MCF 10A (cell line): ENCODE results near the gene ZBTB7B. TPM values are rescaled to one million over a fixed set of nuclear protein-coding genes. Genes with fewer than 3 reads are reported as not detected.

Experiments
- BruUV-seq: library from RNA; stranded (reverse); fragments of 400-500 nt; replicated peaks from 2 replicates; lab custom pipeline; 2021; lab: Mats Ljungman, UMichigan
- CTCF ChIA-PET: fragments of 300-600 bp; sonication (Branson Sonifier 250); formaldehyde crosslinking; extraction: SDS; loops from one replicate; lab custom pipeline; 2021; ENCODE audit warnings: antibody characterized with exemption, inconsistent platforms; lab: Yijun Ruan, JAX
- POLR2A ChIA-PET: fragments of 300-600, 350-650 bp; sonication (Branson Sonifier 250); formaldehyde crosslinking; extraction: SDS; loops from one replicate; lab custom pipeline; 2020; ENCODE audit warnings: antibody characterized with exemption, inconsistent platforms; lab: Yijun Ruan, JAX
- DNase-seq: peaks from one replicate; pipeline ENCODE4 v3.0.0-alpha.2; 2018; ENCODE audit not compliant: unreplicated experiment
- H3K27ac Mint-ChIP-seq: one replicate; pipeline ENCODE4 v1.8.0; 2022; ENCODE audit warnings: mild to moderate bottlenecking, low read depth, mixed read lengths; ENCODE audit not compliant: unreplicated experiment
- H3K27me3 Mint-ChIP-seq: one replicate; pipeline ENCODE4 v1.8.0; 2022; ENCODE audit warnings: mixed read lengths; ENCODE audit not compliant: insufficient read depth, unreplicated experiment
- H3K36me3 Mint-ChIP-seq: one replicate; pipeline ENCODE4 v1.8.0; 2022; ENCODE audit warnings: mild to moderate bottlenecking, moderate library complexity, mixed read lengths; ENCODE audit not compliant: insufficient read depth, unreplicated experiment
- H3K4me1 Mint-ChIP-seq: one replicate; pipeline ENCODE4 v1.8.0; 2022; ENCODE audit warnings: mixed read lengths; ENCODE audit not compliant: insufficient read depth, unreplicated experiment
- H3K4me3 Mint-ChIP-seq: one replicate; pipeline ENCODE4 v1.8.0; 2022; ENCODE audit warnings: mild to moderate bottlenecking, moderate library complexity, mixed read lengths; ENCODE audit not compliant: unreplicated experiment
- H3K9me3 Mint-ChIP-seq: one replicate; pipeline ENCODE4 v1.8.0; 2022; ENCODE audit warnings: mixed read lengths; ENCODE audit not compliant: unreplicated experiment
- CTCF ChIP-seq: fragments of 200-600 bp; IDR thresholded peaks from one replicate; pipeline ENCODE4 v1.8.0; 2022; ENCODE audit warnings: antibody characterized with exemption, mild to moderate bottlenecking; ENCODE audit not compliant: unreplicated experiment
- intact Hi-C: fragments of 100-400 bp; cut with micrococcal nuclease; formaldehyde crosslinking; loops from 2 replicates; pipeline ENCODE4 v1.14.1; 2022
- total RNA-seq: library from RNA; stranded (reverse); gene quantifications from 2 replicates; pipeline ENCODE4 v1.2.3, GENCODE V29; 2022

The ZBTB7B gene
- total RNA-seq, 1 experiment from 2014 or later: 175 TPM

GRCh38 chr1:154966111-154966510 is 36.5 kb upstream of the ZBTB7B start:
- no peaks in the 10 kb centered on the region for H3K27me3 Mint-ChIP-seq
- intact Hi-C loops: no loop called here
- no peak overlapping the region for H3K27ac Mint-ChIP-seq
- ChIA-PET CTCF (interaction anchor here (0.6 to 4.7 kb wide), 20 partner anchors 8 to 406 kb away, joined by 3 to 33 read pairs (median 4); partner anchors contain the start of genes CKS1B, PBXIP1 and PMVK), POLR2A (interaction anchor here (2.6 to 39.6 kb wide), 3 partner anchors 10 to 51 kb away, joined by 11 to 1917 read pairs (median 19); partner anchors contain the start of genes CKS1B, FLAD1, LENEP and PBXIP1)
- BruUV-seq: no TSS peak
- peaks cover 93% of the 10 kb centered on the region for H3K36me3 Mint-ChIP-seq
- peaks cover 52% of the 10 kb centered on the region for H3K4me1 Mint-ChIP-seq
- DNase-seq: no peak
- no peaks in the 10 kb centered on the region for H3K9me3 Mint-ChIP-seq
- no peak overlapping the region for H3K4me3 Mint-ChIP-seq
- TF ChIP-seq CTCF: no peak

GRCh38 chr1:154967331-154967950 is 35.2 kb upstream of the ZBTB7B start:
- no peaks in the 10 kb centered on the region for H3K9me3 Mint-ChIP-seq
- no peak for DNase-seq
- CTCF ChIA-PET: interaction anchor here (0.6 to 4.7 kb wide), 11 partner anchors 11 to 268 kb away, joined by 3 to 33 read pairs (median 3); partner anchors contain the start of gene PMVK
- no TSS peak for BruUV-seq
- POLR2A ChIA-PET: interaction anchor here (0.7 to 39.6 kb wide), 4 partner anchors 9 to 45 kb away, joined by 3 to 1917 read pairs (median 74); partner anchors contain the start of genes CKS1B, FLAD1, LENEP and PMVK
- peaks cover 86% of the 10 kb centered on the region for H3K36me3 Mint-ChIP-seq
- intact Hi-C loops: no loop called here
- TF ChIP-seq CTCF: no peak
- peaks cover 60% of the 10 kb centered on the region for H3K4me1 Mint-ChIP-seq
- no peak overlapping the region for H3K4me3 Mint-ChIP-seq
- no peaks in the 10 kb centered on the region for H3K27me3 Mint-ChIP-seq
- no peak overlapping the region for H3K27ac Mint-ChIP-seq

DNA sequence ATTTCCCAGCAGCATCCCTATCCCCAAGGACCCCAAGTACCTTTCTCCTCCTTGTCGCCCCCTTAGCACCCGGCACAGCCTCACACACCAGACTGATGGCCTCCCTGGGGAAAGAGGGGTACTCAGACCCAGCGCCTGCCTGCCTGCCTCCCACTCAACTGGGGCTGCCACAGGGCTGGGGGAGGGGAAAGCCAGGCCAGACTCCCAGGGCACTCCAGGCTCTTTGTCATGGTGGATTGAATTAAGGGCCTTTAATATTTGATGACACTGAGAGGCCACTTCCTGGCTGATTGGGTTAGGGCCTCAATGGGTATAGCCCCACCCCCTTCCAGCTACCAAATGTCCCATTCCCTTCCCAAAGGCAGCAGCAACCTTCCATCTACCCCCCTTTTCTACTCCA is 33.9 kb upstream of the ZBTB7B start:
- no TSS peak for BruUV-seq
- Mint-ChIP-seq H3K27ac (no peak overlapping the region), H3K4me1 (peaks cover 54% of the 10 kb centered on the region), H3K36me3 (peaks cover 73% of the 10 kb centered on the region), H3K9me3 (no peaks in the 10 kb centered on the region), H3K27me3 (no peaks in the 10 kb centered on the region), H3K4me3 (no peak overlapping the region)
- DNase-seq: no peak
- intact Hi-C loops: no loop called here
- ChIA-PET POLR2A (interaction anchor here (0.6 to 41.1 kb wide), 8 partner anchors 2 to 110 kb away, joined by 3 to 1917 read pairs (median 151); partner anchors contain the start of genes ADAM15, CKS1B, EFNA3 and FLAD1), CTCF (interaction anchor here (0.8 to 6.7 kb wide), 5 partner anchors 16 to 117 kb away, joined by 3 to 64 read pairs (median 18); partner anchors contain the start of genes LENEP and ZBTB7B)
- TF ChIP-seq CTCF: no peak

DNA sequence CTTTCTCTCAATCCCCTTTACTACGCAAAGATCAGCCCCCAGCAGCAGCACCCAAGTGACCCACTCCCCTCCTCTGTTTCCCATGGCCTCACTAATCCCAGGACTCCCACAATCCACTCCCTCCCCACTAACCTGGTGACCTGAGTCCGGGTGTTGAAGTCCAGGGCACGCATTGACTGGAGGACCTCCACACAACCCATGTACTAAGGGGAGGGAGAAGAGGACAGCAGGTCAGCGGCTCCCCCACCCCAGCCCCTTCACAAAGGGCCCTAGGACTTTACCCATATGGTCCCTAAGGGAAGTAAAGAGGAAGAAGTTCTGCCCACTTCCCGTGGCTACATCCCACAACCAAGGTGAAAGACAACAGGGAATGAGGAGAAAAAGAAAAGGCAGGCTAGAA is 33.4 kb upstream of the ZBTB7B start:
- H3K4me1 Mint-ChIP-seq: peaks cover 49% of the 10 kb centered on the region
- no peak overlapping the region for H3K4me3 Mint-ChIP-seq
- no peak for TF ChIP-seq CTCF
- CTCF ChIA-PET: interaction anchor here (0.7 to 6.7 kb wide), 11 partner anchors 7 to 116 kb away, joined by 3 to 64 read pairs (median 7); partner anchors contain the start of genes FLAD1, LENEP, PYGO2 and ZBTB7B
- H3K9me3 Mint-ChIP-seq: no peaks in the 10 kb centered on the region
- POLR2A ChIA-PET: interaction anchor here (0.6 to 41.1 kb wide), 14 partner anchors 2 to 224 kb away, joined by 3 to 1917 read pairs (median 75); partner anchors contain the start of genes ADAM15, CKS1B, EFNA1 and EFNA3
- no TSS peak for BruUV-seq
- no peaks in the 10 kb centered on the region for H3K27me3 Mint-ChIP-seq
- intact Hi-C loops: no loop called here
- DNase-seq: no peak
- H3K36me3 Mint-ChIP-seq: peaks cover 68% of the 10 kb centered on the region
- H3K27ac Mint-ChIP-seq: no peak overlapping the region
